ENCODE results near the gene SEMA3A. TPM values are rescaled to one million over a fixed set of nuclear protein-coding genes. Genes with fewer than 3 reads are reported as not detected.

The SEMA3A gene
- total and polyA plus RNA-seq, 2 experiments from 2014 or later, result 24.5 to 48.4 TPM

DNA sequence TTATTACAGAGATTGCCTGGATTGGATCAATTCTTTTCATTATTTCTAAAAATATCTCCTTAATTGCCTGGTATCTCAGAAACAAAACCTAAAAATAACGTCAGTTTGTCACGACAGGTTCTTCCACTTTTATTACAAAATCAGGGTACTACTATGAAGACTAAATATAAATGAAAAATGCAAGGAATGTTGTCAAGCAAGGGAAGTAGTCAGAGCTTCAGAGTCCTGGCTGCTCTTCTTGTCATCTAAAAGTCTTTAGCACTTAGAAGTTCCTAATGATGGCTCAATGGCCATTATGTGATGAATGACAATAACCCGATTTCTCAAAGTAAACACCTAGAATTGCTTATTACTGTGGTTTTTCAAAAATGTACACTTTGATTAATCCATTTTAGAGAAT is 192.2 kb downstream of the SEMA3A start:
- Histone ChIP-seq H3K27ac (no peak overlapping the region), H3K27me3 (replicated peaks; ENCODE audit: insufficient read depth) (no peaks in the 10 kb centered on the region), H4K20me1 (ENCODE audit: insufficient read depth) (no peaks in the 10 kb centered on the region), H2AFZ (no peak overlapping the region), H3K4me3 (no peak overlapping the region), H3K79me2 (ENCODE audit: insufficient read depth) (no peaks in the 10 kb centered on the region), H3K4me1 (ENCODE audit: insufficient read depth) (no peaks in the 10 kb centered on the region), H3F3A (ENCODE audit: insufficient read depth) (no peaks in the 10 kb centered on the region), H3K36me3 (ENCODE audit: low read depth) (peaks cover 5% of the 10 kb centered on the region; the same call in 1 of the 2 replicates), H3K9me2 (ENCODE audit: insufficient read depth) (no peaks in the 10 kb centered on the region), H3K9me3 (ENCODE audit: low read depth) (no peaks in the 10 kb centered on the region), H3K4me2 (ENCODE audit: unreplicated experiment) (no peak overlapping the region), H3K9ac (no peak overlapping the region)
- WGBS, 2 experiments (ENCODE audit: low coverage in 1 of 2, low lambda C conversion rate in 2 of 2, missing lambda C conversion rate in 2 of 2), result 80 to 82% methylated on average over 3 of the region's 3 CpGs
- no peak for TF ChIP-seq EZH2 (IDR thresholded peaks at IDR 0.05; ENCODE audit: insufficient read depth, poor library complexity, severe bottlenecking)
- no peak for TF ChIP-seq EZH2phosphoT487 (IDR thresholded peaks at IDR 0.05; ENCODE audit: insufficient read depth, low read depth)
- no peak for DNase-seq
- in situ Hi-C loops (cut with MboI), result no loop called here

DNA sequence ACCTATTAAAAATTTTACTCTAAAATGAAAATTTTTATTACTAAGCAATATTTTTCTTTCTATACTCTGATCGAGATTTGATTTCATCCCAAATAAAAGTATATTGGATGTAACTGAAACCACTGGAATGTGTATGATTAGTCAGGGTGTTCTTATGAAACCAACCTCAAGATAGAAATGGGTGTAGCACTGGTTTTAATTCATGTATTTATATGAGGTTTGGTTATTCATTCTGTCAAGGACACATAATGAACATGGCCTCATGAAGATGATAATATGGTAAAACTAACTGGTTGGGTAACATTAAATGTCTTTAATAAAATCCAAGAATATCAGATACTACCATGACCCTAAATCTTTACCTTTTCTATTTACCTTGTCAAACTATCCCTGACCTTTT is 197.7 kb downstream of the SEMA3A start:
- H3F3A ChIP-seq (ENCODE audit: insufficient read depth), result no peaks in the 10 kb centered on the region
- H4K20me1 ChIP-seq (ENCODE audit: insufficient read depth), result no peaks in the 10 kb centered on the region
- no peaks in the 10 kb centered on the region for H3K36me3 ChIP-seq (ENCODE audit: low read depth)
- DNase-seq, result peak; percentile 10
- no peaks in the 10 kb centered on the region for H3K27me3 ChIP-seq (replicated peaks; ENCODE audit: insufficient read depth)
- no peak overlapping the region for H3K27ac ChIP-seq
- H3K4me2 ChIP-seq (ENCODE audit: unreplicated experiment), result no peak overlapping the region
- 0 out of 2 replicates have a peak, but pooled peaks cover 7% of the 10 kb centered on the region for H3K4me1 ChIP-seq (ENCODE audit: insufficient read depth)
- H3K9me3 ChIP-seq (ENCODE audit: low read depth), result no peaks in the 10 kb centered on the region
- 32 to 38% methylated on average over 1 of the region's 1 CpG for WGBS, 2 experiments (ENCODE audit: low coverage in 1 of 2, low lambda C conversion rate in 2 of 2, missing lambda C conversion rate in 2 of 2)
- in situ Hi-C loops (cut with MboI), result no loop called here
- H3K4me3 ChIP-seq, result no peak overlapping the region
- H3K9ac ChIP-seq, result no peak overlapping the region
- no peaks in the 10 kb centered on the region for H3K79me2 ChIP-seq (ENCODE audit: insufficient read depth)
- H2AFZ ChIP-seq, result no peak overlapping the region
- no peak for TF ChIP-seq EZH2 (IDR thresholded peaks at IDR 0.05; ENCODE audit: insufficient read depth, poor library complexity, severe bottlenecking)
- TF ChIP-seq EZH2phosphoT487 (IDR thresholded peaks at IDR 0.05; ENCODE audit: insufficient read depth, low read depth), result no peak
- no peaks in the 10 kb centered on the region for H3K9me2 ChIP-seq (ENCODE audit: insufficient read depth)

DNA sequence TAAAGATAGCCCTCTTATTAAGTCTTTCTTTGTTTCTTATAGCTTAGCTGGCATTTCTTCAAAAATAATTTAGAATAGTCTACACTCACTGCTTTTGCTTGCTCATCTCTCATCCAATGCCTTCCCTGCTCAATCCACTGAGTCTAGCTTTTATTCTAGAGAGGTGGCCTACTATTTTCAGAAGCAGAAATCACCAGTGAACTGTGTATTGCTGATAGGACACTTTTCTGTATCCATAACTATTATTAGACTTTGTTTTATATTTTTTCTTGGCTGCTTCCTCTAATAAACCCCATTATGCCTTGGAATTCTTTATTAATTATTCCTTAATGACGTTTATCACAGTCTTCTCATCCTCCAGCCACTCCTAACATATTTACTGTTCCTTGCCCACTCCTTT is 206.8 kb downstream of the SEMA3A start:
- Histone ChIP-seq H4K20me1 (ENCODE audit: insufficient read depth) (no peaks in the 10 kb centered on the region), H3K9me3 (ENCODE audit: low read depth) (no peaks in the 10 kb centered on the region), H3K9me2 (ENCODE audit: insufficient read depth) (no peaks in the 10 kb centered on the region), H3K9ac (no peak overlapping the region), H3K4me2 (ENCODE audit: unreplicated experiment) (no peak overlapping the region), H3K4me3 (no peak overlapping the region), H3K4me1 (ENCODE audit: insufficient read depth) (no peaks in the 10 kb centered on the region), H3K27me3 (replicated peaks; ENCODE audit: insufficient read depth) (no peaks in the 10 kb centered on the region), H3K27ac (no peak overlapping the region), H3K36me3 (ENCODE audit: low read depth) (no peaks in the 10 kb centered on the region), H2AFZ (no peak overlapping the region), H3F3A (ENCODE audit: insufficient read depth) (no peaks in the 10 kb centered on the region), H3K79me2 (ENCODE audit: insufficient read depth) (no peaks in the 10 kb centered on the region)
- WGBS, 2 experiments (ENCODE audit: low coverage in 1 of 2, low lambda C conversion rate in 2 of 2, missing lambda C conversion rate in 2 of 2), result 50 to 63% methylated on average over 1 of the region's 1 CpG
- in situ Hi-C loops (cut with MboI), result no loop called here
- no peak for DNase-seq
- TF ChIP-seq EZH2 (IDR thresholded peaks at IDR 0.05; ENCODE audit: insufficient read depth, poor library complexity, severe bottlenecking) (no peak), EZH2phosphoT487 (IDR thresholded peaks at IDR 0.05; ENCODE audit: insufficient read depth, low read depth) (no peak)

DNA sequence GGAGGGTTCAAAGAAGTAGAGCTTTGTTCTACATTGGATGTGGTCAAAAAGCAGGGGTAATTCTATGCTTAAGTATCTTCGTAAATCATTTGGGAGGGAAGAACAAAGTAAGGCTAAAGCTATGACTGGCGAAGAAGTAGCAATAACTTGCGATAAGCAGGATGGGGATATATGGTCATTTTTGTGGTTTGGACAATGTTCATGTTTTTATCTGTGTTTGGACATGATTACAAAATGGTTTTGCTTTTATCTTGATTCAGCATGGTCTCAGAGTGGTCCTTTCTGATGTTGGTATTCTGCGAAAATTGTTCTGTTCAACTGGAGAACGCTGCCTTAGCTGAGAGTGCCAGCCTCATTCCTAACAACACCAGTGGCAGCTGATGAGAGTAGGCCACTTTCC is 208.8 kb downstream of the SEMA3A start:
- in situ Hi-C loops (cut with MboI), result no loop called here
- Histone ChIP-seq H3K79me2 (ENCODE audit: insufficient read depth) (no peaks in the 10 kb centered on the region), H4K20me1 (ENCODE audit: insufficient read depth) (no peaks in the 10 kb centered on the region), H3K9me3 (ENCODE audit: low read depth) (no peaks in the 10 kb centered on the region), H3F3A (ENCODE audit: insufficient read depth) (no peaks in the 10 kb centered on the region), H3K9me2 (ENCODE audit: insufficient read depth) (no peaks in the 10 kb centered on the region), H3K4me2 (ENCODE audit: unreplicated experiment) (no peak overlapping the region), H3K4me1 (ENCODE audit: insufficient read depth) (no peaks in the 10 kb centered on the region), H3K9ac (no peak overlapping the region), H3K36me3 (ENCODE audit: low read depth) (no peaks in the 10 kb centered on the region), H3K4me3 (no peak overlapping the region), H3K27me3 (replicated peaks; ENCODE audit: insufficient read depth) (no peaks in the 10 kb centered on the region), H3K27ac (no peak overlapping the region), H2AFZ (no peak overlapping the region)
- WGBS, 2 experiments (ENCODE audit: low coverage in 1 of 2, low lambda C conversion rate in 2 of 2, missing lambda C conversion rate in 2 of 2), result 96% methylated on average over 5 of the region's 5 CpGs
- no peak for DNase-seq
- TF ChIP-seq EZH2phosphoT487 (IDR thresholded peaks at IDR 0.05; ENCODE audit: insufficient read depth, low read depth) (no peak), EZH2 (IDR thresholded peaks at IDR 0.05; ENCODE audit: insufficient read depth, poor library complexity, severe bottlenecking) (no peak)

DNA sequence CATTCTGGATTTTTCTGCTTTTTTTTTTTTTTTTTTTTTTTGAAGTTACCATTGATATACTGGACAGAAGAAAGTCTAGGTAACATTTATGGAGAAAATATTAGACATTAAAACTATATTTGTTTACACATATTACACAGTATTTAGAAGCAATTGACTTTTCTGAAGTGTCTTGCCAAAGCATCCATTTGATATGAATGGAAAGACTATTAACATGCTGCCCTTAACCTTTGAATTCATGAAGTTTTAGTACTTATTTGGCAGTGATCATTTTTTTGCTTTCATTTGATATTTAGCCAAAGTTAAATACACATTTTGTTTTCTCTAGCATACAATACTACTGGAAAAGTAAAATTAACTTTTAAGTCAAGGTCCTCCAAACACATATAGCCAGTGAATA is 210.0 kb downstream of the SEMA3A start:
- Histone ChIP-seq H3K4me3 (no peak overlapping the region), H2AFZ (no peak overlapping the region), H3K9ac (no peak overlapping the region), H3K79me2 (ENCODE audit: insufficient read depth) (no peaks in the 10 kb centered on the region), H3K4me1 (ENCODE audit: insufficient read depth) (no peaks in the 10 kb centered on the region), H3F3A (ENCODE audit: insufficient read depth) (no peaks in the 10 kb centered on the region), H3K36me3 (ENCODE audit: low read depth) (no peaks in the 10 kb centered on the region), H4K20me1 (ENCODE audit: insufficient read depth) (no peaks in the 10 kb centered on the region), H3K9me2 (ENCODE audit: insufficient read depth) (no peaks in the 10 kb centered on the region), H3K9me3 (ENCODE audit: low read depth) (no peaks in the 10 kb centered on the region), H3K27ac (no peak overlapping the region), H3K27me3 (replicated peaks; ENCODE audit: insufficient read depth) (no peaks in the 10 kb centered on the region), H3K4me2 (ENCODE audit: unreplicated experiment) (no peak overlapping the region)
- no peak for DNase-seq
- TF ChIP-seq EZH2phosphoT487 (IDR thresholded peaks at IDR 0.05; ENCODE audit: insufficient read depth, low read depth) (no peak), EZH2 (IDR thresholded peaks at IDR 0.05; ENCODE audit: insufficient read depth, poor library complexity, severe bottlenecking) (no peak)
- in situ Hi-C loops (cut with MboI), result no loop called here

All from GM23248 (cell line).